T-helper 1 cell (primary cell): ENCODE measurements around the gene MARCKS.
"Not testable (repeated sequence)": the region's sequence is repeated elsewhere in the genome, so short reads cannot be mapped to it uniquely, and the experiment has no call there.

Experiments
- DNase-seq, 5 donors: peaks; one replicate each; pipeline ENCODE4 v3.0.0-alpha.2; 2012 to 2020

MARCKS gene

DNA sequence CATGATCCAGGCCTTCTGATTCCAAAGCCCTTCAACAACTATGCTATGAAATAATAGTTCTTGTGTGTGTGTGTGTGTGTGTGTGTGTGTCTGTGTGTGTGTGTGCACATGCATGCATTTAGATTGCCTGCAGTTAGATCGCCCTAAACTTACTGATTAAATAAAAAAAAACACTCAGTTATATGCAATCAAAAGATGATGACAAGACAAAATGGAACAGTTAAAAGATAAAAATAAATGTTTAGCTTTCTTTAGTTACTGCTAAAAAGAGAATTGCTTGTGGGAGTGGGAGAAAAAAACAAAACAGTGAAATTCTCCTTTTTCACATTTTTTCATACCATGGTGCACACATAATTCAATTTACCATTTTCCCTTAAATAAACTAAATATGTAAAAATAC, 29.4 kb downstream of the MARCKS start:
- DNase-seq: no peak

DNA sequence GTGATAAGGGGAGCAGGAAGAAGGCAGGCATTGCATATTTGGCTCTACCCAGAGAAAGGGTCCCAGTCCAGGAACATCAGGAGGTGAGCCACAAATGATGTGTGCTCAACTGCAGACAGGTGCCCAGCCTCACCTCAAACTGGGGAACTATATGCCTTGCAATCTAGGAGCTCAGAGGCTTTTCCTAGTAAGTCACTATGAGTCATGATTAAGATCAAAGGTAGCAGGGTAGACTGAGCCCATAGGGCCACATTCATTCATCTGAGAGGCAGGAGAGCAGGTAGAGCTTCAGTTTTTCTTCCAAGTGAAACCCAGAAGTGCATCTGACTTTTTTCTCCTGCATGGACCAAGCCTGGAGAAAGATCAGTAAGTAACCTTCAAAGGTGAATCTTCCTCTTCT, 31.3 kb downstream of the MARCKS start:
- DNase-seq: no peak

DNA sequence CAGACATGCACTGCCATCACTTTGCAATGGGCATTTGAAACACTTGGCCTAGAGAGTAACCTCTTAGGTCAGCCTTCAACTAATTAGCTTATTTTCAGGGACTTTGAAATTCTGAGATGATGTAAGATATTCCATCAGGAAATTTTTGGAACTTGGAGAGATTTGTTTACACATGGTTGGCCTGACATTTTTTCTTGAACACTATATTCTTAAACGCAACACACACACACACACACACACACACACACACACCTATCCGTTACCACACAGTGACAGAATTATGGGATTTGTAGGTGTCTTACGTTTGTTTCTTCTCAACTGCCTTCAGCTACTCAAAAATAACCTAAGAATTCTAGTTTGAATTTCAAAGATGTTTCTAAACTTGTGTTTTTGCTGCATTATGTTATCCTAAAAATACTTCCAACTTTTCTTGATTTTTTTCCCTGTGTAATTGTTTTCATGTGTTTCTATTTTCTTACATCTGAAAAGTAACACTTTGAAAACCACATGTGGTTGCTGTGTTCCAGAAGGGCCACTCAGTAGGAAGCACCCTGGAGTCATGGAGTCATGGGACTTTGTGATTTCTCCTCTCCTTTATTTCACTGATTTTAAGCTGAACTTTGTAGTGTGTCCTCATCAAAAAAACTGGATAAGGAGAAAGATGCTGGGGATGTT, 31.9 kb downstream of the MARCKS start:
- DNase-seq: no peak

DNA sequence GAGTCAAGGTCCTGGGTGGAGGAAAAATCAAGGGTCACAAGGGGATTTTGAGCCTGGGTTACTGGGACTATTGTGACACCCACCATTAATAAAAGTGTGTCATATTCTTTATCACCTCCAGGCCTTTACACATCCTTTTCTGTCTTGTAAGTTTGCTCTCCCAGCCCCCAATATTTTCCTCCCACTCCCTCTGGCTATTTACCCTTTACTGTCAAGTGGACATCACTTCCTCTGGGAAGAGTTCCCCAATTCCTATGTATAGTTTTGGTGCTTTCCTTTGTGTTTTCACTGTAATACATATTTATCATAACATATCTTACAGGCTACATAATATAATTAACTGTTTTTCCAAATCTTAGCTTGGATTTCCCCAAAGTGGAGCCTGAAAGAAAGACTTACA, 36.3 kb downstream of the MARCKS start:
- DNase-seq: no peak

DNA sequence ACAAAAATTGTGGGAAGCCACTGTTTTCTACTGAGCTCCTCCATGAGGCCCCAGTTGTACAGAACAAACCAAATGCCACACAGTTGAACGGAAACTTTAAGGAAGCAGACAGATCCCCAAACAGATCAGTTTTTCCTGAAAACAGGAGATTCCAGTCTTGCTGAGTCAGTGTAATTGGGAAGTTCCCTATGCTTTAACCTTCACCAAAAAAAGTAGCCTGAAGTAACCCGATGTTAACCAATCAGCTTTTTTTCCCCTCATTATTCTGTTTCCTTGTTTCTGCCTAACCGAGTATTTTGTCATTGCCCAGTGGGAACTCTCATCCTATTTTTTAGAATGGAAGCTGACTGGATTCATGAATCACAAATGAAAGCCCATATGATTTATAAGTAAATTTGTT, 36.7 kb downstream of the MARCKS start:
- DNase-seq: no peak

DNA sequence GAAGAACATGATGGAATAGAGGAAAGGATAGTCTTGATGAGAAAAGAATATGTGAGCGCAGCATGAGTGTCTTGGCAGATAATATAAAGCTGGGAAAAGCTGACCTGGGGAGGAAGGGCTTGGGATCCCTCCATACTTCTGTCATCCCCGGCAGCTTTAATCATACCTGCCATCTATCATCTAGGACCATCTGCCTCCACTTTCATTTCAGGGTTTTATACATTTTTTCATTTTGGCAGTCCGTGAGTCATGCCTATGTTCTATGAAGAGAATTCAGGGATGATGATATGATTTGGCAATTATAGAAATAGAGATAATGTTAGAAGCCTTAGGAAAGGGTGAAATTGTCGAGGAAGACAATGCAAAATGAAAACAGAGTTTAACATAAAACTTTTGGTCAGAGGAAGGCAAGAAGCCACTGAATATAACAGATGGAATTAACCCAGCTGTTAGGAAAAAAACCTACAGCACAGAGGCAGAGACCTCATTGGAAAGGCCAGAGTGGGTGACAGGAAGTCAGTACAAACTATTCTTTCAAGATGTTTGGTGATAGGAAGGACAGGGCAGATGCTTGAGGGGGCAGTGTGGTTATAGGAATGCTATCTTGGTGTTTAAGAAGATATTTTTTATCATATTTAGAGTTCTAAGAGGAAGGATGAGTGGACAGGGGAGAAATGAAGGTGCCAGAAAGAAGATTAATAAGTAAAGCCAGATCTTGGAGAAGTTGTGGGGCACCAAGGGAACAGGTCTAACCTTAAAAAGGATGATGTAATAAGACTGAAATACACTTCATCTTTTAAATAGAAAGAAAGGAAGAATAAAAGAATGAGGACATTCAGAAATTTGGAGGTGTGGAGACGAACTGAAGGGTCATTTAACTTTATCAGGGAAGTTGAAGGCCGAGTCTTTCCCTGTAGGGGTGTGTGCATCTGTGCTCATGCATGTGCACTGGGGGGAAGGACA, 37.8 kb downstream of the MARCKS start:
- no peak for DNase-seq

DNA sequence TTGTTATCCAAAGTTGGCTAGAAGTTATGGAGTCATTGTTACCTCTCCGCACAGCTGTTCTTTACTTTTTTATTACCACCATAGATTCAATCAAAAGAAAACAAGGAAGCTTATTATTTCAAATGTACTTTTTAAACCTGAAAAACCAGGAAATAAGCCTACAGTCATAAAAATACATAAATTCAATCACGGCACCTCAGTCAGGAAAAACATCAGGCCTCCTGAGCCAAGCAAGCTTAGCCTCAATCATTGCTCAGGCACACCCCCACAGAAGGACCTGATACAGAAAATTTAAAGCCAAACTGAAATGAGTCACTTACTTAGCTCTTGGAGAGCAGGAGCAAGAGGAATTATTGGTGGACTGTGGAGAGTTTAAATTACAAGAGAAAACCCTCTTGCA, 44.3 kb downstream of the MARCKS start:
- DNase-seq: no peak

DNA sequence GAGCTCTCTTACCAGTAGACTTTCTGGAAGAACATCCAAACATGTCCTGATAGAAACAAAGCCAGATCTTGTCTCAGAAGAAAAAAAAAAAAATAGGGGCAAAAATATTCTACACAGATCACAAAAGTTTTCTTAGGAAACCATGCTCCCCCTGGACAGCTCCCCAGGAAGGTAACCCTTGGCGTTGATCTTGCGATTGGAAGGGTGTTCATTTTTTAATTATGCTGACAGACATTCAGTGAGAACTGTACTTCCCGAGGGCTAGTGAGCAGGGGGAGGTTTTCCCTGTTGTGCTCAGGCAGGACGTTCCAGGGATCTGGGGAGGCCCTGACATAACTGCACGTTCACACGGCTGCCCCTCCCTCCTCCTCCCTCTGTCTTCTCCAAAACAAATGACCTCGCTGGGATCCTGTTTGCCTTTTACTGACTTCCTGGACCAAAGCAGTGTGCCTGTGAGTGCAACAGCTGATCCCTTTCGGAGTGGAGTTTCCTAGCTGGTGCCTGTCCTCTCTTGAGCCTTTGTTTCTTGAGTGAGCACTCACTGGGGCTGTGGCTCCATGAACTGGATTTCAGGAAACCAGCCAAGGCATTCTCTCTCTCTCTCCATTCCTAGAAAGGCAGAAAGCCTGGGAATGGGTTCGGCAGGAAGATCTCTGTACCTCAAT, 46.7 kb downstream of the MARCKS start:
- DNase-seq: no peak

DNA sequence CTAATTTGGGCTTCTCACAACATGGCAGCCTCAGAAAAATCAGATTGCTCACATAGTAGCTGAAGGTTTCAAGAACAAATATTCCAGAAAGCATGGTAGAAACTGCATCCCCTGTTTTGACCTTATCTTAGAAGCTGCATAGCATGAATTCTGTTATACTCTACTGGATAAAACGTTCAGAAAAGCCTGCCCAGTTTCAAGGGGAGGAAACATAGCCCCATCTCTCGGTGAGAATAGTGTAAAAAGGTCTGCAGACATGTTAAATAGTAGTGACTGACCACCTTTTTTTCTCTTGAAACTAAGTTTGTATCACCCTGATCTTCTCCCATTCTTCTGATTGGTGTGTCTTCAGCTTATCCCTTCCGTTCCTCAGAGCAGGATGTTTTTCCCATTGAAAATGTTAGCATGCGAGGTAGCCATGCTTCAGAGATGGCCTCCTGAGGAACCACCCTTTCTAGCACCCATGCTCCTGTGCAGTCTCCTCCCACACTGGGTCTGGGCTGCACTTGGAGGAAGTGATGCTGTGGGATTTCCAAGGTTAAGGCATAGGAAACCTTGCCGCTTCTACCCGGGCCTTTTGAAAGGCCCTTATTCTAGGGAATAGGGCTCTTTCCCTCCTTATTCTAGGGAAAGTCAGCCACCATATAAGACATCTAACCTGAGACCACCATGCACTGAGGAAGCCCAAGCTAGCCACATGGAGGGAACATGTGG, 50.1 kb downstream of the MARCKS start:
- no peak for DNase-seq

DNA sequence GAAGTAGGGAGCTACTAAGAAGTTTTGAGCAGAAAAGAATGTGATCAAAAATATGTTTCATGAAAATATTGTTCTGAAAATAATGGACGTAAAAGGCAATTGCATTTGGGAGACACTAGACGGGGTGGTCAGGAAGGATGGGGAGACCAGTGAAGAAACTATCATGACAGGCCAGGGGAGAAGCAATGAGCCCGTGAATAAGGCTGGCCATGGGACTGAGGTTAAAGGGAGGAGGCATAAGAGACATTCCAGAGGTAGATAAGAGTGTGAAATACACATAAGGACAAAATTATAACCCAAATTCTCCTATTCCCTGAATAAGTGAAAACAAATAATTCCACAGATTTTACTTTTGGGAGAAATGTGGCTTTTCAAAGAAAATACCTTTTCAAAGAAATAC, 51.7 kb downstream of the MARCKS start:
- DNase-seq: no peak

DNA sequence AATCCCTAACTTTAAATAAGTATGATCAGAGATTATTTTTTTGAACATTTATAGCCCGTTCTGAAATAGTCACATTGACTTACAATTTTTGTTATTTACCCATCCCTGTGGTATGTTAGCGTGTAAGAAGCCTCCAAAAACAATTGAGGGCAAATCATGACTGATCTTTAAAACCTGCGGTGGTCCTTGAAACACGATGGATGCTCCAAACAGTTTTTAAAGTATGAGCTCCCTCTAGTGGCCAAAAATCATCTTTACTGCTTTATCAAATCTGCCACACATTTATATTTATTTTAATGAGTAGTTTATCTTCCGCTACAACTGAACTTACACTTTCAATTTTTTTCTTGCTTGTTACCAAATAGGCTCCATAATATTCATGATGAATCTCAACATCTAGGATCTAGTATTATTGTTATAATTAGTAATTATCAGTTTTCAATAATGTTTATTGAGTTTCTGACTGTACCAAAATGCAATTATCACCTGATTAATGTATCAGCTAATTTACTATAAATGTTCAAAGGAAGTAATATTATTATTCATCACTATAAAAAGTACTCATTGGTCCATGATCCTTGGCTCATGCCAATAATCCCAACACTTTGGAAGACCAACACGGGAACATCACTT, 52.2 kb downstream of the MARCKS start:
- DNase-seq: peak in 1 of 5 donors; percentile 18

DNA sequence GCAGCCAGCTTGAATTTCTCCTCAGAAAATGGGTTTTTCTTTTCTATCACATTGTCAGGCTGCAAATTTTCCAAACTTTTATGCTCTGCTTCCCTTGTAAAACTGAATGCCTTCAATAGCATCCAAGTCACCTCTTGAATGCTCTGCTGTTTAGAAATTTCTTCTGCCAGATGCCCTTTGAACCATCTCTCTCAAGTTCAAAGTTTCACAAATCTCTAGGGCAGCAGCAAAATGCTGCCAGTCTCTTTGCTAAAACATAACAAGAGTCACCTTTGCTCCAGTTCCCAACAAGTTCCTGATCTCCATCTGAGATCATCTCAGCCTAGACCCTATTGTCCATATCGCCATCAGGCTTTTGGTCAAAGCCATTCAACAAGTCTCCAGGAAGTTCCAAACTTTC, 53.1 kb downstream of the MARCKS start:
- DNase-seq: not testable (repeated sequence)
